22Rv1 (cell line): ENCODE results near the gene CLDN11.

ENCODE experiments used
- ZFX ChIP-seq: fragments of 450-650 bp; IDR thresholded peaks from 2 replicates; pipeline ENCODE4 v1.6.1; 2017; ENCODE audit warnings: antibody characterized with exemption, borderline replicate concordance
- TF ChIP-seq, protein P1 (sequence below): fragments of 450-650 bp; IDR thresholded peaks from 2 replicates; pipeline ENCODE4 v1.5.1; 2017; ENCODE audit warnings: mild to moderate bottlenecking

DNA sequence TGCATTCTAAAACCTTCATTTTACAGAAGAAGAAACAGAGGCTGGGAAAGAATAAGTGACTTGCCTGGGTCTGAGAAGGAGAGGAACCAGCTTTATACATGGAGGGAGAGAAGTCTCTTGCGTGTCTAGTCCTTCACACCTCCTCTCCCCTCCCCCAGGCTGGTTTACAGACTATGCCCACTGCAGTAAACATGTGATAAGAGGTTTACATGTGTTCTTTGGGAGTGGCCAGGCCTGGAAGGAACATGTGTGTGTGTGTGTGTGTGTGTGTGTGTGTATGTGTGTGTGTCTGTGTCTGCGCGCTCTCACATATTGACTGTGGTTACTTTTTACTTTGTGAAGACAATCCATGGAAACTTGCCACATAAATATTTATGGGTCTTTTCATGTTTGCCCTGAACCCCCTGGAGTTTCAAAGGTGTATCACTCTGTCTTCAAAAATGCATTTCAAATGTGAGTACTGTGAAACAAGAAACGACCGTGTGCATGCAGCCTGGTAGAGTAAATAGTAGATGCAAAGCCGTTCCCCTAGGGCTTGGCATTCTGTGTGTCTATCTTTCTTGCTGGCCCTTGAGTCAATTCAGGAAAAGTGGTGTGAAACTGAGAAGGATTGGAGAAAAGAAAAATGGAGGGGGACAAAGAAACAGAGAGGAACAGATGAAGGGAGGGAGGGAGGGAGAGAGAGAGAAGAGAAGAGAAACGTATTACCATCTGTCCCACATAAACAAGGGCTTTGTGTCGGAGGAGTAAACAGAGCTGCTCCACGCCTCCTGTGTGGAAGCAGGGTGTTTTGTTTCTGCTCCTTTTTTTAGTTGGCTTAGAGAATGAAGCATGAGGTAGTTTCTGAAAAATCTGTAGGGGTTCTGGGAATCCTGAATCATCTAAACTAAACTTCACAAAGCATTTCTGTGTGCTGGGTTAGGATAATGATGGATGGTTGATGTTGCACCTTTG, 51.7 kb downstream of the CLDN11 start:
- TF ChIP-seq, protein P1, sequence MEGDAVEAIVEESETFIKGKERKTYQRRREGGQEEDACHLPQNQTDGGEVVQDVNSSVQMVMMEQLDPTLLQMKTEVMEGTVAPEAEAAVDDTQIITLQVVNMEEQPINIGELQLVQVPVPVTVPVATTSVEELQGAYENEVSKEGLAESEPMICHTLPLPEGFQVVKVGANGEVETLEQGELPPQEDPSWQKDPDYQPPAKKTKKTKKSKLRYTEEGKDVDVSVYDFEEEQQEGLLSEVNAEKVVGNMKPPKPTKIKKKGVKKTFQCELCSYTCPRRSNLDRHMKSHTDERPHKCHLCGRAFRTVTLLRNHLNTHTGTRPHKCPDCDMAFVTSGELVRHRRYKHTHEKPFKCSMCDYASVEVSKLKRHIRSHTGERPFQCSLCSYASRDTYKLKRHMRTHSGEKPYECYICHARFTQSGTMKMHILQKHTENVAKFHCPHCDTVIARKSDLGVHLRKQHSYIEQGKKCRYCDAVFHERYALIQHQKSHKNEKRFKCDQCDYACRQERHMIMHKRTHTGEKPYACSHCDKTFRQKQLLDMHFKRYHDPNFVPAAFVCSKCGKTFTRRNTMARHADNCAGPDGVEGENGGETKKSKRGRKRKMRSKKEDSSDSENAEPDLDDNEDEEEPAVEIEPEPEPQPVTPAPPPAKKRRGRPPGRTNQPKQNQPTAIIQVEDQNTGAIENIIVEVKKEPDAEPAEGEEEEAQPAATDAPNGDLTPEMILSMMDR: no peak
- TF ChIP-seq ZFX: no peak
